HG03442 (cell line): ENCODE data around the gene GFRA1.
A peak's percentile ranks its signal among the peaks of the same experiment; 100 is the strongest.

Source experiments
- ATAC-seq: cut with Tn5 transposase; IDR thresholded peaks from one replicate; pipeline ENCODE4 v1.9.1; 2021; ENCODE audit warnings: mild to moderate bottlenecking, moderate library complexity; ENCODE audit not compliant: unreplicated experiment

The GFRA1 gene, protein sequence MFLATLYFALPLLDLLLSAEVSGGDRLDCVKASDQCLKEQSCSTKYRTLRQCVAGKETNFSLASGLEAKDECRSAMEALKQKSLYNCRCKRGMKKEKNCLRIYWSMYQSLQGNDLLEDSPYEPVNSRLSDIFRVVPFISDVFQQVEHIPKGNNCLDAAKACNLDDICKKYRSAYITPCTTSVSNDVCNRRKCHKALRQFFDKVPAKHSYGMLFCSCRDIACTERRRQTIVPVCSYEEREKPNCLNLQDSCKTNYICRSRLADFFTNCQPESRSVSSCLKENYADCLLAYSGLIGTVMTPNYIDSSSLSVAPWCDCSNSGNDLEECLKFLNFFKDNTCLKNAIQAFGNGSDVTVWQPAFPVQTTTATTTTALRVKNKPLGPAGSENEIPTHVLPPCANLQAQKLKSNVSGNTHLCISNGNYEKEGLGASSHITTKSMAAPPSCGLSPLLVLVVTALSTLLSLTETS

DNA sequence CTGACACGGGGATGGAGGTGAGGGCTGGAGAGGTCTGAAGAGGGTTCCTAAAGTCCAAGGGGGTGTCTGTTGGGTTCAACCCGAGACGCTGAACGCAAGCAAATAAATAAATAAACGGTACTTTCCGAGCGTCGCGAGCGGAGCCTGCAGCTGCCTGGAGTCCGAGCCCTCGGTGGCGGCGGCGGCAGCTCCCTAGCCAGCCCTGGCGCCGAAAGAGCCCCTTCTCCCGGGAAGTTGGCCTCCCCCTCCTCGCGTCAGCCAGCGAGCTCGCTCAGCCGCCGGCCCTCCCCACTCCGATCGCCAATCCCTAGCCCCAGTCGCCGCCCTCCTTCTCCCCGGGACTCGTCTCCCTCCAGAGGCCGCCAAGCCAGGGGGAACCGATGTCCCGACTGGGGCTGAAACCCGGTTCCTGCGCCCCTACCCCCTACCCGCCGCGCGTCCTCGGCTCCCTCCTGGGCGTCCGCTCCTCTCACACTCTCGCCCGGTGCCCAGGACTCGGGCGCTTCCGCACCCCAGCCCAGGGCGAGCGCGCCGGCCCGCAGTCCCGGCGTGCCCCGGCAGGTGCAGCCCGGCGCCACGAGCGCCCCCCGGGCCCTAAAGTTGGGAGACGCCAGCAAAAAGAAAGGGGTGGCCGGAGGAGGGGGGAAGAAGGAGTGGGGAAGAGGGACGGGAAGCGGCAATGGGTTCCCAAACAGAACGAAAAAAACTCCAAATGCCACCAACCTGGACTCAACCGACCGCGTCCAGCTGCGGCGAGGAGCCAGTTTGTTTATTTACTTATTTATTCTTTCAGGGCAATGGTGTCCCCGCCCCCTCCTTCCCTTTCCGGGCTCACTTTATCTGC lies at the start of gene GFRA1:
TSS of gene GFRA1 (minus strand) at position 767 of the 844 bp plus-strand sequence. CDS start 1,177 bp downstream, outside the sequence.
- peak; percentile 43 for ATAC-seq

- ATAC-seq: peak; percentile 58
Measured at GRCh38 chr10:116316503-116316902, 43.5 kb upstream of the GFRA1 start.

GRCh38 chr10:116312548-116312947 lies 39.5 kb upstream of the GFRA1 start:
- no peak for ATAC-seq

DNA sequence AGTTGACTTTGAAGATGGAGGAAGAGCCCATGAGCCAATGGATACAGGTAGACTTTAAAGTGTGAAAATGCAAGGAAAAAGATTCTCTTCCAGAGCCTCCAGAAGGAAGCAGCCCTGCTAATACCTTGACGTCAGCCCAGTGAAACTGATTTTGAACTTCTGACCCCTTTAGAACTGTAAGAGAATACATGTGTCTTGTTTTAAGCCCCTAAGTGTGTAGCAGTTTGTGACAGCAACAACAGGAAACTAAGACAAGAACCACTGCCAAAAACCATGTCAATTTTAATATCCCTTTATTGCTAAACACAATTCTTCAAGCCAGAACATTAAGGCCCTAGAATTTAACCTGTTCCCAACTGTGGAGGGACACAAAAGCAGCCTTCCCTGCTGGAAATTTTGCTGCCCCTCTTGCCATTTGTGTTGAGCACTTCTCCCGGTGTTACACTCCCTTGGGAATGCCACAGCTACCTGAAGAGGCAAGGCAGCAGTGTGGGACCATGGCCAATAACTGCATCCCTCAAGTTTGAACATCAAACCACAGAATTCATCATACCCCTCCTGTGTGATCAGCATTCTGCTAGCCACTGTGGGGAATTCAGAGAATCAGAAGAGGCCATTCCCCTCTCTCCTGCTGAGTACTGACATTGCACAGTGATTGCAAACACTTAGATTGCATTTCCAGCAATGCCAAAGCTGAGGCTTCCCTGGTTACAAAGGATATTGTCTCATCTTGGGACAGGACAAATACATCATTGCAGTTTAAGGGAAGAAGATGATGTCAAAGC lies 38.9 kb upstream of the GFRA1 start:
- no peak for ATAC-seq

- no peak for ATAC-seq
Measured at GRCh38 chr10:116311016-116311415, 38.0 kb upstream of the GFRA1 start.

DNA sequence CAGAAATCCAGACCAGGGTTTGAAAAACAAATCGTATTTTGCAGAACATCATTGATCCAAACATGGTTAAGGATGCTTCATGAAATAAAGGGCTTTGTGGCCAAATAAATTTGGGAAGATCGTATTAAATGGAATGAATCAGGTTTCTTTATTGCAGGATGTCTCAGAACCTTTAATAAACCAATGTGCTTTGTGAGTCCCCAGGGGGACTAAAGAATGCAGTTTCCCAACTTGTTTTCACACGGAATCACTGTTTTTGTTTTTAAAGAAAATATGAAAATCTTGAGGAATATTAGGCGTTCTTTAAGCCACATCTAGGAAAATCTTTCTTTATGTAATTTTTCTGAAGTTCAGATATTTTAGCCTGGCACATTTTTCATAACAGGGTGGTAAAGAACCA lies 34.4 kb upstream of the GFRA1 start:
- ATAC-seq: no peak

- ATAC-seq: no peak
Measured at GRCh38 chr10:116306847-116307246, 33.8 kb upstream of the GFRA1 start.

DNA sequence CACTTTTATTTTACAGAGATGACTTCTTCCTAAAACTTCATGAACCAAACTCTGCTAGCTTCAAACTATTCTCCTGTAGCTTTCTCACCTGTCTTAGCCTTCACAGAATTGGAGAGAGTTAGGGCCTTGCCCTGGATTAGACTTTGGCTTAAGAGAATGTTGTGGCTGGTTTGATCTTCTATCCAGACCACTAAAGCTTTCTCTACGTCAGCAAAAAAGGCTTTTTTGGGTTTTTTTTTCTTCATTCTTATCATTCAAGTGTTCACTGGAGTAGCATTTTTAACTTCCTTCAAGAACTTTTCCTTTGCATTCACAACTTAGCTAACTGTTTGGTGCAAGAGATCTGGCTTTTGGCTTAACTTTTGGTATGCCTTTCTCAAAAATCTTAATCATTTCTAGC lies 31.9 kb upstream of the GFRA1 start:
- no peak for ATAC-seq

- no peak for ATAC-seq
Measured at GRCh38 chr10:116300542-116300941, 27.5 kb upstream of the GFRA1 start.

- no peak for ATAC-seq
Measured at GRCh38 chr10:116298586-116298985, 25.6 kb upstream of the GFRA1 start.

GRCh38 chr10:116296291-116296721 lies 23.3 kb upstream of the GFRA1 start:
- ATAC-seq: no peak

DNA sequence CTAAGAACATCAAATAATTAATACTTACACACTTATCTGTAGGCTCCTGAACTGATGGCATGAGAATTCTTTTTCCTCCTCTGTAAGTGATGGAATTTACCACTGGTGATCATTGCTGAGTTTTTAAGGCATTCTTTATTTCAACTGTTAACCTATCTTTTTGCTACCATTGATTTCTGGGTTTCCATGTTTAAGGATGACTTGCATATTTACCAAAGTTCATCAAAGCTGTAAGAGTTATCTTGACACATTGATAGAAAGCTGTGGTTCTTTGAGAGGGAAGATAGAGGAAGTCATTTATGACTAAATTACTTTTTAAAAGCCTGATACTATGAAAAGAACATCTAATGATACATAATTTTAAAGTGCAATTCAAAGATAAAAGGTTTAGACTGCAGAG lies 19.5 kb upstream of the GFRA1 start:
- ATAC-seq: no peak

DNA sequence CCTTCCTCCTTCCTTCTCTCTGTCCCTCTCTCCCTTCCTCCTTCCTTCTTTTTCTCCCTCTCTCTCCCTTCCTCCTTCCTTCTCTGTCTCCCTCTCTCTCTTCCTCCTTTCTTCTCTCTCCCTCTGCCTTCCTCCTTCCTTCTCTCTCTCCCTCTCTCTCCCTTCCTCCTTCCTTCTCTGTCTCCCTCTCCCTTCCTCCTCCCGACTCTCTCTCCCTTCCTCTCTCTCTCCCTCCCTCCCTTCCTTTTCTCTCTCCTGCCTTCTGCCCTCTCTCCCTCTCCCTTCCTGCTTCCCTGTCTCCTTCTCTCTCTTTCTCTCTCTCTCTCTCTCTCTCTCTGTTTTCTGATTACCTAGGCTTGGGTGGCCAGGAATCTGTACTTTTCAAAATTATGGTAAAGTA lies 16.6 kb upstream of the GFRA1 start:
- no peak for ATAC-seq

GRCh38 chr10:116287906-116288501 lies 15.0 kb upstream of the GFRA1 start:
- peak; percentile 64 for ATAC-seq

- ATAC-seq: no peak
Measured at GRCh38 chr10:116286626-116287200, 13.7 kb upstream of the GFRA1 start.

DNA sequence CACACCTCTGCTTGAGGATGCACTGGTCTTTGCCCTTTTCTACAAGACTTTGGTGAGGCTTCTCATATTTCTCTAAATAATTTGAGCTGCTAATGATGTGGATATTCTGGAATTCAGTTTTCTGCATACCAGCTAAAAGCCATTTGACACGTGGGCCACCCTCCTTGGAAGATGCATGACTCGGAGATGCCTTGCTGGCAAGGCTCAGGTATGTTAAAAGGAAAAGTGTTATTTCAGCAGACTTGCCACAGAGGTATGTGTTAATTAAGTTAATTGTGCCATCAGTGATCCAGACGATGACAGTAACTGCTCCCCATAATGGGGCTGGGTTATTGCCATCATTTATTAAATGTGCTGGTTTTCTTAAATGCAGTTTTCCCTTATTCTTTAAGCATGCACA lies 8.8 kb upstream of the GFRA1 start:
- ATAC-seq: no peak

DNA sequence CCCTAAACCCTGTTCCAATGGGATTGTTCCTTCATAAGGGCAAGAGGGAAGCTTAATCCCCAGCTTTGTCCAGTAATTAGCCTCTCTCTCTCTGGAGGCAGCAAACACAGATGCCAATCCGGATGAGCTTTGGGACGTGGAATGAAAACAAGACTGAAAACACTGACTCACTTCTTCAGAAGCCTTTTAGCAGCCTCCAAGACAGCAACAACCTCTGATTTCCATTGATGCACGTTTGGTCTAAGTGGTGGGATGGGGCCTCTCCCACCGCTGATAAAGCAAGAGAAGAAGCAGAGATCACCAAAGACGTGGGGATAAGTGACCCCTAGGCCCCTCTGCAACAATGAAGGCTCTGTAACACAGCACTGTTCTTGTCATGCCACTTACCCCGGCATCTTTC lies 5.8 kb upstream of the GFRA1 start:
- ATAC-seq: no peak

DNA sequence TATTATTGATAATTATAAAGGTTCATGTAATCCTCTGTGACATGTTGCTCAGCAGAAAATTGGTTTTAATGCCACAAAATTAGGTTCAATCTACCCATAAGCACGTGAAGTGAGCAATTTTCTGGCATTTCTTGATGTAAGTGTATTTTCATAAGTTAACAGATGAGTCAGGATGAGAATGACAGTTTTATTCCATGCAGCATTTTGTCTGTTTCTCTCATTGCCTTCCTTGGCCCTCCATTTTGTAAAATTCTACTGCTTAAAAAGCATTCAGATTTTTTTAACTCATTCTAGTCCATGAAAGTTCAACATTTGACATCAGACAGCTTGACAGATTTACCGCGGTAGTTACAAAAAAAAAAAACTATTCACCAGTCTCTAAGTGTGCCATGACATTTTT lies 4.0 kb upstream of the GFRA1 start:
- ATAC-seq: no peak

DNA sequence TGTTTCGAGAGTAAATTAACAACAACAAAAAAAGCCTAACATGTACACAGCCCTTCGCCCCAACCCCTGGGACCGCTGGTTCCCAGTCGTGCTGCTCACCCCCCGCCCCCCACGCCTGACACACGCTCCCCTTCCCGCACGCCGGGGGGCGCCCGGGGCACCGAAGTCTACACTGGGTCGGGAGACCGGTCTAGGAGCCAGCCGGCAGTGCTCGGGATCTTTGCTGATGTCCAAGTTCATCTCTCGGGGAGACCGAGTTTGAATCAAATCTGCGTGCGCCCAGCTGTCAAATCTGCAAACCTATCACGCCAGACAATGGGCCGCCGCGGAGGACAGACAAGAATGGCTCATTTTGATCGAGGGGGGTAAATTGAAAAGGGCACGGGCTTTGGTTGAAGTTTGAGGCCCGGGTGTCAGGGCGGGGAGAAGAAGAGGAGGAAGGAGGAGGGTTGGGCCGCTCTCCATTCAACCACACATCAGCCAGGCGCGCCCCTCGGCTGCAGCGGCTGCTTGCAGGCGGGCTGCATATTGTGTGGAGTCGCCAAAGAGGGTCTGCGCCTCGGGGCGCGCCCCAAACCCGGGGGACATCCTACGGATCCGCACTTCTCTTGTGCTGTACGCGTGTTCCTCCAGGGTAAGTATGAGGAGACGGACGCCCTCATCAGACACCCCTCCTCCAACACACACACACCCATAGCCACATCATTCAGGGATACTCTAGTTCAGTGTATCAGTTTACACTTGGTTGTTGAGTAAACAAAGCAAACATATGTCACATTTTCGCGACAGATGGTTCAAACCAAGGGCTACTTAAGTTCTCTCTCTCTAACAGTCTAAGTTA lies 1.3 kb upstream of the GFRA1 start:
- ATAC-seq: no peak
